PC-3 (cell line): Measurements from ENCODE around the gene EIF2A.

Experiments
- EZH2 ChIP-seq: fragments of 300-600 bp; sonication (generic); IDR thresholded peaks from one replicate; pipeline ENCODE4 v1.6.1; 2017; ENCODE audit warnings: antibody characterized with exemption, mild to moderate bottlenecking, low read length; ENCODE audit not compliant: unreplicated experiment
- EZH2phosphoT487 ChIP-seq: fragments of 300-600 bp; sonication (generic); IDR thresholded peaks from 2 replicates; pipeline ENCODE4 v1.6.1; 2018; ENCODE audit warnings: mild to moderate bottlenecking, antibody characterized with exemption, low read length, borderline replicate concordance
- TF ChIP-seq, protein P1 (sequence below): fragments of 300-600 bp; sonication (generic); conservative IDR thresholded peaks from 2 replicates; pipeline ENCODE4 v1.5.1; 2017; ENCODE audit warnings: antibody characterized with exemption, low read depth, mild to moderate bottlenecking, low read length

DNA sequence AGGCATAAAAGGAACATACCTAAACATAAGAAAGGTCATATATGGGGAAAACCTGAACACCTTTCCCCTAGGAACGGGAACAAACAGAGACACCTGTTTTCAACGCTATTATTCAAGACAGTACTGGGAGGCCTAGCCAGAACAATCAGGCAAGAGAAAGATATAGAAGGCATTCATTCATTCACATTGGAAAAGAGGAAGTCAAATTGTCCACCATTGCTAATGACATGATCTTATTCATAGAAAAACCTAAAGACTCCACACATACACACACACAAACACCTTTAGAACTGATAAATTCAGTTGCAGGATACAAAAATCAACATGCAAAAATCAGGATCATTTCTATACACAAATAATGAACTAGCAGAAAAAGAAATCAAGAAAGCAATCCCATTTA lies 36.8 kb upstream of the EIF2A start:
- no peak for TF ChIP-seq EZH2phosphoT487
- TF ChIP-seq, protein P1, sequence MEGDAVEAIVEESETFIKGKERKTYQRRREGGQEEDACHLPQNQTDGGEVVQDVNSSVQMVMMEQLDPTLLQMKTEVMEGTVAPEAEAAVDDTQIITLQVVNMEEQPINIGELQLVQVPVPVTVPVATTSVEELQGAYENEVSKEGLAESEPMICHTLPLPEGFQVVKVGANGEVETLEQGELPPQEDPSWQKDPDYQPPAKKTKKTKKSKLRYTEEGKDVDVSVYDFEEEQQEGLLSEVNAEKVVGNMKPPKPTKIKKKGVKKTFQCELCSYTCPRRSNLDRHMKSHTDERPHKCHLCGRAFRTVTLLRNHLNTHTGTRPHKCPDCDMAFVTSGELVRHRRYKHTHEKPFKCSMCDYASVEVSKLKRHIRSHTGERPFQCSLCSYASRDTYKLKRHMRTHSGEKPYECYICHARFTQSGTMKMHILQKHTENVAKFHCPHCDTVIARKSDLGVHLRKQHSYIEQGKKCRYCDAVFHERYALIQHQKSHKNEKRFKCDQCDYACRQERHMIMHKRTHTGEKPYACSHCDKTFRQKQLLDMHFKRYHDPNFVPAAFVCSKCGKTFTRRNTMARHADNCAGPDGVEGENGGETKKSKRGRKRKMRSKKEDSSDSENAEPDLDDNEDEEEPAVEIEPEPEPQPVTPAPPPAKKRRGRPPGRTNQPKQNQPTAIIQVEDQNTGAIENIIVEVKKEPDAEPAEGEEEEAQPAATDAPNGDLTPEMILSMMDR, result no peak
- TF ChIP-seq EZH2, result no peak
